HL-60 (cell line): ENCODE measurements around the gene MTMR12.

Source experiments
- DNase-seq, 2 experiments: peaks; one replicate each; pipeline ENCODE4 v3.0.0-alpha.2; 2010 to 2020; ENCODE audit warnings: low read depth in 1 of 2, low spot score in 1 of 2
- H3K27ac ChIP-seq: fragments of 250-450 bp; sonication (Bioruptor Pico); replicated peaks from 2 replicates; pipeline ENCODE4 v1.5.1; 2020; ENCODE audit warnings: mild to moderate bottlenecking, moderate library complexity
- H3K27me3 ChIP-seq: fragments of 250-450 bp; sonication (Bioruptor Pico); 2 replicates; pipeline ENCODE4 v1.5.1; 2021; ENCODE audit warnings: mild to moderate bottlenecking, moderate library complexity; ENCODE audit not compliant: insufficient read depth, poor library complexity, severe bottlenecking
- H3K4me3 ChIP-seq: replicated peaks from 2 replicates; pipeline ENCODE4 v1.5.1; 2011; ENCODE audit warnings: mild to moderate bottlenecking, control low read depth, low read length; ENCODE audit not compliant: insufficient read depth
- GABPA ChIP-seq: IDR thresholded peaks from 2 replicates; pipeline ENCODE4 v1.6.1; 2012; ENCODE audit warnings: low read depth
- POLR2AphosphoS5 ChIP-seq: IDR thresholded peaks from 2 replicates; pipeline ENCODE4 v1.6.1; 2012; ENCODE audit warnings: low read depth
- SPI1 ChIP-seq: IDR thresholded peaks from 2 replicates; pipeline ENCODE4 v1.6.1; 2012; ENCODE audit warnings: low read depth, mild to moderate bottlenecking, borderline replicate concordance
- TF ChIP-seq, protein P1 (sequence below): IDR thresholded peaks from one replicate; pipeline ENCODE4 v1.5.1; 2011; ENCODE audit warnings: low read length, control low read depth, inconsistent platforms; ENCODE audit not compliant: insufficient read depth
- TF ChIP-seq, protein P2 (sequence below): IDR thresholded peaks from 2 replicates; pipeline ENCODE4 v1.6.1; 2012; ENCODE audit warnings: low read depth; ENCODE audit not compliant: insufficient replicate concordance

MTMR12 gene

GRCh38 chr5:32258424-32258823, 54.3 kb downstream of the MTMR12 start:
- no peak overlapping the region for H3K27ac ChIP-seq
- TF ChIP-seq, protein P1, sequence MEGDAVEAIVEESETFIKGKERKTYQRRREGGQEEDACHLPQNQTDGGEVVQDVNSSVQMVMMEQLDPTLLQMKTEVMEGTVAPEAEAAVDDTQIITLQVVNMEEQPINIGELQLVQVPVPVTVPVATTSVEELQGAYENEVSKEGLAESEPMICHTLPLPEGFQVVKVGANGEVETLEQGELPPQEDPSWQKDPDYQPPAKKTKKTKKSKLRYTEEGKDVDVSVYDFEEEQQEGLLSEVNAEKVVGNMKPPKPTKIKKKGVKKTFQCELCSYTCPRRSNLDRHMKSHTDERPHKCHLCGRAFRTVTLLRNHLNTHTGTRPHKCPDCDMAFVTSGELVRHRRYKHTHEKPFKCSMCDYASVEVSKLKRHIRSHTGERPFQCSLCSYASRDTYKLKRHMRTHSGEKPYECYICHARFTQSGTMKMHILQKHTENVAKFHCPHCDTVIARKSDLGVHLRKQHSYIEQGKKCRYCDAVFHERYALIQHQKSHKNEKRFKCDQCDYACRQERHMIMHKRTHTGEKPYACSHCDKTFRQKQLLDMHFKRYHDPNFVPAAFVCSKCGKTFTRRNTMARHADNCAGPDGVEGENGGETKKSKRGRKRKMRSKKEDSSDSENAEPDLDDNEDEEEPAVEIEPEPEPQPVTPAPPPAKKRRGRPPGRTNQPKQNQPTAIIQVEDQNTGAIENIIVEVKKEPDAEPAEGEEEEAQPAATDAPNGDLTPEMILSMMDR = no peak
- TF ChIP-seq SPI1 = no peak
- TF ChIP-seq, protein P2, sequence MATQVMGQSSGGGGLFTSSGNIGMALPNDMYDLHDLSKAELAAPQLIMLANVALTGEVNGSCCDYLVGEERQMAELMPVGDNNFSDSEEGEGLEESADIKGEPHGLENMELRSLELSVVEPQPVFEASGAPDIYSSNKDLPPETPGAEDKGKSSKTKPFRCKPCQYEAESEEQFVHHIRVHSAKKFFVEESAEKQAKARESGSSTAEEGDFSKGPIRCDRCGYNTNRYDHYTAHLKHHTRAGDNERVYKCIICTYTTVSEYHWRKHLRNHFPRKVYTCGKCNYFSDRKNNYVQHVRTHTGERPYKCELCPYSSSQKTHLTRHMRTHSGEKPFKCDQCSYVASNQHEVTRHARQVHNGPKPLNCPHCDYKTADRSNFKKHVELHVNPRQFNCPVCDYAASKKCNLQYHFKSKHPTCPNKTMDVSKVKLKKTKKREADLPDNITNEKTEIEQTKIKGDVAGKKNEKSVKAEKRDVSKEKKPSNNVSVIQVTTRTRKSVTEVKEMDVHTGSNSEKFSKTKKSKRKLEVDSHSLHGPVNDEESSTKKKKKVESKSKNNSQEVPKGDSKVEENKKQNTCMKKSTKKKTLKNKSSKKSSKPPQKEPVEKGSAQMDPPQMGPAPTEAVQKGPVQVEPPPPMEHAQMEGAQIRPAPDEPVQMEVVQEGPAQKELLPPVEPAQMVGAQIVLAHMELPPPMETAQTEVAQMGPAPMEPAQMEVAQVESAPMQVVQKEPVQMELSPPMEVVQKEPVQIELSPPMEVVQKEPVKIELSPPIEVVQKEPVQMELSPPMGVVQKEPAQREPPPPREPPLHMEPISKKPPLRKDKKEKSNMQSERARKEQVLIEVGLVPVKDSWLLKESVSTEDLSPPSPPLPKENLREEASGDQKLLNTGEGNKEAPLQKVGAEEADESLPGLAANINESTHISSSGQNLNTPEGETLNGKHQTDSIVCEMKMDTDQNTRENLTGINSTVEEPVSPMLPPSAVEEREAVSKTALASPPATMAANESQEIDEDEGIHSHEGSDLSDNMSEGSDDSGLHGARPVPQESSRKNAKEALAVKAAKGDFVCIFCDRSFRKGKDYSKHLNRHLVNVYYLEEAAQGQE = no peak
- TF ChIP-seq POLR2AphosphoS5 = no peak
- TF ChIP-seq GABPA = no peak
- no peak for DNase-seq

GRCh38 chr5:32255540-32255900, 57.2 kb downstream of the MTMR12 start:
- no peak for DNase-seq
- no peak overlapping the region for H3K27ac ChIP-seq

More at GRCh38 chr5:32258424-32258823, 54.3 kb downstream of the MTMR12 start:
- Histone ChIP-seq H3K4me3 (no peak overlapping the region), H3K27me3 (no peaks in the 10 kb centered on the region)

GRCh38 chr5:32254881-32255539, 57.7 kb downstream of the MTMR12 start:
- DNase-seq = no peak
- no peaks in the 10 kb centered on the region for H3K27me3 ChIP-seq
- TF ChIP-seq POLR2AphosphoS5 = no peak
- TF ChIP-seq, protein P1 = no peak
- TF ChIP-seq, protein P2 = no peak
- no peak for TF ChIP-seq SPI1
- no peak for TF ChIP-seq GABPA
- no peak overlapping the region for H3K27ac ChIP-seq
- no peak overlapping the region for H3K4me3 ChIP-seq

More at GRCh38 chr5:32255540-32255900, 57.2 kb downstream of the MTMR12 start:
- Histone ChIP-seq H3K27me3 (no peaks in the 10 kb centered on the region), H3K4me3 (no peak overlapping the region)
- TF ChIP-seq POLR2AphosphoS5 = no peak
- TF ChIP-seq, protein P2 = no peak
- TF ChIP-seq, protein P1 = no peak
- no peak for TF ChIP-seq SPI1
- TF ChIP-seq GABPA = no peak
